Gastrocnemius medialis (tissue), 4 donors: ENCODE data around the gene CFAP54. TPM values are rescaled to one million over a fixed set of nuclear protein-coding genes. Genes with fewer than 3 reads are reported as not detected.

Experiments used
- ATAC-seq, 2 donors: fragments of 150-250 bp; one replicate each; pipeline ENCODE4 v1.9.1; 2016
- DNase-seq, 2 donors: peaks; one replicate each; pipeline ENCODE4 v3.0.0-alpha.2; 2019
- H3K27ac ChIP-seq, 4 donors: fragments of 200-600 bp; sonication (generic); 1 replicate in 1 of 4; 2 replicates in 3 of 4; pipeline ENCODE4 v1.5.1; 2016 to 2018; ENCODE audit warnings: mild to moderate bottlenecking in 2 of 4, moderate library complexity in 1 of 4
- H3K27me3 ChIP-seq, 3 donors: fragments of 200-600 bp; sonication (generic) in 2 of 3; 1 replicate in 1 of 3; 2 replicates in 2 of 3; pipeline versions ENCODE4 v1.5.1 to v1.6.0; 2016 to 2019; ENCODE audit warnings: mild to moderate bottlenecking in 1 of 3, moderate library complexity in 1 of 3
- H3K36me3 ChIP-seq, 2 donors: fragments of 200-600 bp; sonication (generic) in 1 of 2; one replicate each; pipeline ENCODE4 v1.5.1; 2017 to 2018
- H3K4me1 ChIP-seq, 2 donors: fragments of 200-600 bp; sonication (generic) in 1 of 2; one replicate each; pipeline ENCODE4 v1.5.1; 2016 to 2017; ENCODE audit warnings: mild to moderate bottlenecking in 2 of 2
- H3K4me3 ChIP-seq, 4 donors: fragments of 200-600 bp; sonication (generic) in 3 of 4; 1 replicate in 1 of 4; 2 replicates in 3 of 4; pipeline ENCODE4 v1.5.1; 2016 to 2019; ENCODE audit warnings: mild to moderate bottlenecking in 2 of 4
- H3K9me3 ChIP-seq, 3 donors: fragments of 200-600 bp; sonication (generic) in 2 of 3; 1 replicate in 1 of 3; 2 replicates in 2 of 3; pipeline ENCODE4 v1.5.1; 2016 to 2019
- POLR2A ChIP-seq, 2 donors: fragments of 450-650 bp; IDR thresholded peaks; one replicate each; pipeline ENCODE4 v1.6.1; 2017; ENCODE audit warnings: antibody characterized with exemption in 2 of 2, mild to moderate bottlenecking in 2 of 2, moderate library complexity in 2 of 2
- in situ Hi-C, 4 donors: fragments of 200-750 bp; cut with MboI; loops; one replicate each; pipeline versions ENCODE4 v1.15.0 to v1.8.0; 2017; ENCODE audit warnings: low sequenced_read_pairs in 4 of 4
- intact Hi-C: fragments of 100-400 bp; cut with DNase I; formaldehyde crosslinking; loops from one replicate; pipeline ENCODE4 v1.15.1; 2023; ENCODE audit warnings: low total_unique reads
- total RNA-seq, 4 donors: library from RNA; depleted of rRNA; stranded (reverse); fragments of >200 nt; gene quantifications; one replicate each; pipeline versions ENCODE4 v1.1.0 to v1.2.3, GENCODE V29; 2016
- TF ChIP-seq, protein P1 (sequence below), 5 experiments: fragments of 450-650 bp in 3 of 5; fragments of 200-600 bp in 2 of 5; sonication (generic) in 2 of 5; IDR thresholded peaks in 4 of 5; conservative IDR thresholded peaks in 1 of 5; 1 replicate in 4 of 5; 2 replicates in 1 of 5; pipeline ENCODE4 v1.5.1; 2016 to 2019; ENCODE audit warnings: antibody characterized with exemption in 5 of 5, mild to moderate bottlenecking in 3 of 5, moderate library complexity in 3 of 5

CFAP54 gene
- total RNA-seq, 4 donors from 2014 or later: not detected

DNA sequence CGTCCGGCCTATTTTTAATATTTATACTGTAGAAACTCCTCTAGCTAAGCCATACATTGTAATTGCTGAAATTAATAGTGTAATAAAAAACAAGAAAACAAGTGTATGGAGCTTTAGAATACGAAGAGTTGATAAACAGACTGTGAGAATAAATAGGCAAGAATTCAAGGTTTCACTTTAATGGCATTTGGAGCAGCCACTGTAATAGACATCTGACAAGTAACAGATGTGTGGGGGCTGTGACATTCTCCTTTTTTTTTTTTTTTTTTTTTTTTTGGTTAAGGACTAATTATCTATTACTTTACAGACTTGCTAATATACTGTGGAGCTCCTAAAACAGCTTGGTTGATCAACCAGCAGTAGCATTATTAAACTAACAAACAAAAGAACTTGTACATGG is 42.1 kb upstream of the CFAP54 start:
- Histone ChIP-seq H3K27me3 (no peaks in the 10 kb centered on the region), H3K4me3 (no peak overlapping the region), H3K36me3 (no peaks in the 10 kb centered on the region), H3K9me3 (no peaks in the 10 kb centered on the region), H3K4me1 (no peaks in the 10 kb centered on the region), H3K27ac (peak overlapping the region in 3 of 4 donors; percentile 47 to 71 (median 61))
- DNase-seq (no peak), ATAC-seq (no peak)
- in situ Hi-C loops: no loop called here
- TF ChIP-seq, protein P1, sequence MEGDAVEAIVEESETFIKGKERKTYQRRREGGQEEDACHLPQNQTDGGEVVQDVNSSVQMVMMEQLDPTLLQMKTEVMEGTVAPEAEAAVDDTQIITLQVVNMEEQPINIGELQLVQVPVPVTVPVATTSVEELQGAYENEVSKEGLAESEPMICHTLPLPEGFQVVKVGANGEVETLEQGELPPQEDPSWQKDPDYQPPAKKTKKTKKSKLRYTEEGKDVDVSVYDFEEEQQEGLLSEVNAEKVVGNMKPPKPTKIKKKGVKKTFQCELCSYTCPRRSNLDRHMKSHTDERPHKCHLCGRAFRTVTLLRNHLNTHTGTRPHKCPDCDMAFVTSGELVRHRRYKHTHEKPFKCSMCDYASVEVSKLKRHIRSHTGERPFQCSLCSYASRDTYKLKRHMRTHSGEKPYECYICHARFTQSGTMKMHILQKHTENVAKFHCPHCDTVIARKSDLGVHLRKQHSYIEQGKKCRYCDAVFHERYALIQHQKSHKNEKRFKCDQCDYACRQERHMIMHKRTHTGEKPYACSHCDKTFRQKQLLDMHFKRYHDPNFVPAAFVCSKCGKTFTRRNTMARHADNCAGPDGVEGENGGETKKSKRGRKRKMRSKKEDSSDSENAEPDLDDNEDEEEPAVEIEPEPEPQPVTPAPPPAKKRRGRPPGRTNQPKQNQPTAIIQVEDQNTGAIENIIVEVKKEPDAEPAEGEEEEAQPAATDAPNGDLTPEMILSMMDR (IDR thresholded peaks at IDR 0.05 in 4 of 5, conservative IDR thresholded peaks at IDR 0.05 in 1 of 5): no peak
- TF ChIP-seq POLR2A (IDR thresholded peaks at IDR 0.05): no peak
- intact Hi-C loops: no loop called here

GRCh38 chr12:96448300-96448699 is 41.1 kb upstream of the CFAP54 start:
- DNase-seq (no peak), ATAC-seq (no peak)
- no peaks in the 10 kb centered on the region for H3K27me3 ChIP-seq
- H3K4me1 ChIP-seq: no peaks in the 10 kb centered on the region
- H3K9me3 ChIP-seq: no peaks in the 10 kb centered on the region
- intact Hi-C loops (no loop called here), in situ Hi-C loops (no loop called here)
- TF ChIP-seq POLR2A (IDR thresholded peaks at IDR 0.05): no peak
- TF ChIP-seq, protein P1 (IDR thresholded peaks at IDR 0.05 in 4 of 5, conservative IDR thresholded peaks at IDR 0.05 in 1 of 5): no peak
- no peak overlapping the region for H3K4me3 ChIP-seq
- H3K27ac ChIP-seq: no peak overlapping the region
- no peaks in the 10 kb centered on the region for H3K36me3 ChIP-seq

GRCh38 chr12:96452261-96452922 is 37.0 kb upstream of the CFAP54 start:
- in situ Hi-C loops: no loop called here
- ATAC-seq (no peak), DNase-seq (no peak)
- H3K27me3 ChIP-seq: no peaks in the 10 kb centered on the region
- H3K4me1 ChIP-seq: no peaks in the 10 kb centered on the region
- no peak overlapping the region for H3K4me3 ChIP-seq
- intact Hi-C loops: no loop called here
- no peak overlapping the region for H3K27ac ChIP-seq
- no peak for TF ChIP-seq POLR2A (IDR thresholded peaks at IDR 0.05)
- TF ChIP-seq, protein P1 (IDR thresholded peaks at IDR 0.05 in 4 of 5, conservative IDR thresholded peaks at IDR 0.05 in 1 of 5): no peak
- no peaks in the 10 kb centered on the region for H3K36me3 ChIP-seq
- no peaks in the 10 kb centered on the region for H3K9me3 ChIP-seq

DNA sequence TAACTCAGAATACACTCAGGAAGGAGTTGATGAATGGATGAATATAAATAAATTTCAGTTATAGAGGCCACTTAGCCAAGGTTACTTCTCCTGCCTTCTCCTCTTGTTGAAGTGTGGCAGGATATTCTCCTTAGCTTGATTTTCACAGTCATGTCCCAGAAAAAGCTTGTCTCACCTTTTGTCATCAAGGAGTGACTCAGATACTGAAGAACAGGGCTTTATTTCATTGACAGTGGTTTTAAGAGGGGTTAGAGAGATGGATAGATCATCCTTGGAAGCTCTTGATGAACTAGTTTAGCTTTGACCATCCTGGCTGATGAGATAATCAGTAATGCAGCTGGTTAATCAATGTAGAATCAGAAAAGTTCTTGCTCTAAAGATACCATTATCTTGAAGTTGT is 35.0 kb upstream of the CFAP54 start:
- in situ Hi-C loops: no loop called here

More for the DNA sequence above, 35.0 kb upstream of the CFAP54 start:
- Histone ChIP-seq H3K27ac (no peak overlapping the region), H3K27me3 (no peaks in the 10 kb centered on the region), H3K4me3 (no peak overlapping the region), H3K4me1 (no peaks in the 10 kb centered on the region), H3K36me3 (no peaks in the 10 kb centered on the region), H3K9me3 (no peaks in the 10 kb centered on the region)
- TF ChIP-seq POLR2A (IDR thresholded peaks at IDR 0.05): no peak
- TF ChIP-seq, protein P1 (IDR thresholded peaks at IDR 0.05 in 4 of 5, conservative IDR thresholded peaks at IDR 0.05 in 1 of 5): no peak
- no peak for DNase-seq
- no peak for ATAC-seq
- intact Hi-C loops: no loop called here
